ENCODE data around the gene WDR54. TPM values are rescaled to one million over a fixed set of nuclear protein-coding genes. Genes with fewer than 3 reads are reported as not detected.

The WDR54 gene
- total RNA-seq, 2 donors from 2014 or later = 0.99 to 14.3 TPM

DNA sequence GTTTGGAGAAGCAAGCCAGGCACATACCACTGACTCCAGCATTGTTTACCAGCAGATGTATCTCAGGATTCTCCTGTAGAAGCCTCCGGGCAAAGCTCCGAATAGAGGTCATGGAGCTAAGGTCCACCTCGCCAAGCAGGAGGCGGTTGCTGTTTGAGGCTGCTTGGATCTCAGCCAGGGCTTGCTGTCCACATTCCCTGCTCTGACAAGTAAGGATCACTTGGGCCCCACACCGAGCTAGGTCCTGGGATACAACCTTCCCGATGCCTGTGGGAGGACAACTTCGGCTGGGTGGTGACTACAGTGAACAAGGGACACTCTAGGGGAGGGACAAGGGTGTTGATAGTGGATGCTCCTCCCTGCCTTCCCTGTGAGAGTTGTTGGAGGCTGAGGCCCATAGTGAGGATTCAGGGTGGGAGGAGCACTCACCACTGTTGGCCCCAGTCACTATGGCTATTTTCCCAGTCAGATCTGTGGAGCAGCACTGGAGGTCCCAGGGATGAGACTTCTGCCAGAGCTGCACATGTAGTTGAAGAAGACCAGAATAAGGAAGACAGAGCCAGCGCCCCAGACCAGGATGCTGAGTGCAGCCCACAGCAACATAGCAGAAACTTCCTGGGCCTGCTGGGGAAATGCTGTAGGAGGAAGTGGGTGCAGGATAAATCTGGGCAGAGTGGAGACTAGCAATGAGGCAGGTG lies 8.4 kb upstream of the WDR54 start:
- WGBS, 2 donors = 70 to 71% methylated on average over 7 of the region's 8 CpGs
- H3K4me3 ChIP-seq = no peak overlapping the region
- H3K27me3 ChIP-seq = no peaks in the 10 kb centered on the region
- TF ChIP-seq, protein P1, sequence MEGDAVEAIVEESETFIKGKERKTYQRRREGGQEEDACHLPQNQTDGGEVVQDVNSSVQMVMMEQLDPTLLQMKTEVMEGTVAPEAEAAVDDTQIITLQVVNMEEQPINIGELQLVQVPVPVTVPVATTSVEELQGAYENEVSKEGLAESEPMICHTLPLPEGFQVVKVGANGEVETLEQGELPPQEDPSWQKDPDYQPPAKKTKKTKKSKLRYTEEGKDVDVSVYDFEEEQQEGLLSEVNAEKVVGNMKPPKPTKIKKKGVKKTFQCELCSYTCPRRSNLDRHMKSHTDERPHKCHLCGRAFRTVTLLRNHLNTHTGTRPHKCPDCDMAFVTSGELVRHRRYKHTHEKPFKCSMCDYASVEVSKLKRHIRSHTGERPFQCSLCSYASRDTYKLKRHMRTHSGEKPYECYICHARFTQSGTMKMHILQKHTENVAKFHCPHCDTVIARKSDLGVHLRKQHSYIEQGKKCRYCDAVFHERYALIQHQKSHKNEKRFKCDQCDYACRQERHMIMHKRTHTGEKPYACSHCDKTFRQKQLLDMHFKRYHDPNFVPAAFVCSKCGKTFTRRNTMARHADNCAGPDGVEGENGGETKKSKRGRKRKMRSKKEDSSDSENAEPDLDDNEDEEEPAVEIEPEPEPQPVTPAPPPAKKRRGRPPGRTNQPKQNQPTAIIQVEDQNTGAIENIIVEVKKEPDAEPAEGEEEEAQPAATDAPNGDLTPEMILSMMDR (IDR thresholded peaks at IDR 0.05) = no peak
- TF ChIP-seq POLR2A (IDR thresholded peaks at IDR 0.05) = no peak
- ATAC-seq (no peak), DNase-seq (no peak)
- peaks cover 16% of the 10 kb centered on the region for H3K4me1 ChIP-seq
- H3K9me3 ChIP-seq = no peaks in the 10 kb centered on the region
- no peaks in the 10 kb centered on the region for H3K36me3 ChIP-seq (replicated peaks in 1 of 2; ENCODE audit: insufficient read depth in 1 of 2, low read depth in 2 of 2)
- intact Hi-C loops (cut with DNase I) = no loop called here
- H3K27ac ChIP-seq = no peak overlapping the region

DNA sequence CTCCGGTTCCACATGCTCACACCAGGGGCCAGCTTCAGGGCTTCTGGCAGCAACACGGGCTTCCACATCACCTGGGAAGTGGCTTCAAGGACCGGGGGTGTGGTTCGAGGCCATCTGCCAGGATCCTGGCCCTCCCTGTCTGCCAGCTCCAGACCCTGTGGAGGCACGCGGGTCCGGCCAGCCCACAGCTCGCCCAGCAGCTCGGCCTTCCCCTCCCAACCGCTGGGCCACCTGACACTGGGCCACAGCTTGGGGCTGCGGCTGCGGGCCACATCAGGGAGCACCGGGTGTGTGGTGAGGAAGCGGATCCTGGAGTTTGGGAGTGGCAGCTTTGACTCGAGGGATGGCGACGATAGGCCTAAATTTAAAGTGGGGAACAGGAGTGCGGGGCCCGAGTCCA lies 7.1 kb upstream of the WDR54 start:
- Histone ChIP-seq H3K27ac (no peak overlapping the region), H3K4me3 (no peak overlapping the region), H3K27me3 (no peaks in the 10 kb centered on the region), H3K9me3 (no peaks in the 10 kb centered on the region), H3K36me3 (replicated peaks in 1 of 2; ENCODE audit: insufficient read depth in 1 of 2, low read depth in 2 of 2) (no peaks in the 10 kb centered on the region), H3K4me1 (peaks cover 16% of the 10 kb centered on the region)
- no peak for TF ChIP-seq POLR2A (IDR thresholded peaks at IDR 0.05)
- TF ChIP-seq, protein P1 (IDR thresholded peaks at IDR 0.05) = no peak
- DNase-seq (no peak), ATAC-seq (peak; percentile 5)
- 63 to 65% methylated on average over 14 to 19 of the region's 19 CpGs for WGBS, 2 donors
- intact Hi-C loops (cut with DNase I) = no loop called here

DNA sequence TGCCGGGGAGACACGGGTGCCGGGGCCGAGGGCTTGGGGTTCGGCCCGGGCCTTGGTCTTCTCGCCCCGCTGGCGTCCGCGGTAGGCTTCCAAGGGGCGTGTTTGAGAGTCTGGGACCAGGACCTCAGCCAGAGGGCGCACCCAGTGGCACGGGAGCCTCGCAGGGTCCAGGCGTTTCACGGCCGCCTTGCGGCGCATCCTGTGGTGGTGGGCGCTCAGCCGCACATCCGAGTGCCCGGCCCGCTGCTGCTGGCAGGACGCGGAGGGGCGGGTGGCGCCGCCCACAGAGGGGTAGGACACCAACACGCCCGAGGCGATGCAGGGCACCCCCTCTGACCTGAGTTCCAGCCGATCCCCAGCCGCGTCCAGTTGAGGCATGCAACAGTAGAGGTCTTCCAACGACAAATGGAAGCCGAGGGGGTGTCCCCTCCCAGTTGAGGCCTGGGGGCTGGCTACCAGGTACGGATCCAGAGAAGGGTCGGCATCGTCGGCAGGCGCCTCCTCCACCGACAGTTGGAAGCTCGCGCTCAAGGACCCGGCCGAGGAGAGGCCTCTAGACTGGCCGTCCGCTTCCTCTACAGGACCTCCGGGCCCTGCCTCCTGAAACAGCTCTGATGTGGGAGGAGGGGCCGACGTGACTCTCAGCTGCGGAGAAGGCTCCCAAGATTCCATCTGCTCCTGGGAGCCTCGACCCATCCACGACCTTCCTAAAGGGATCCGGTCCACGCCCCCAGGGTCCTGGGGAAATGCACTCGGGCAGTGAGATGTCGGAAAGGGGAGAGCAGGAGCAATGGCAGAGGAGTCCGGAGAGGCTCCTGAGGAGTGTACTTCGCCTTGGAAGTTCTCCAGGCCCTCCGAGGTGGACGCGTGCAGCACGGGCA lies 6.4 kb upstream of the WDR54 start:
- Histone ChIP-seq H3K27ac (no peak overlapping the region), H3K4me1 (peaks cover 16% of the 10 kb centered on the region), H3K9me3 (no peaks in the 10 kb centered on the region), H3K4me3 (no peak overlapping the region), H3K36me3 (replicated peaks in 1 of 2; ENCODE audit: insufficient read depth in 1 of 2, low read depth in 2 of 2) (no peaks in the 10 kb centered on the region), H3K27me3 (no peaks in the 10 kb centered on the region)
- DNase-seq (peak; percentile 38 to 70 (median 57)), ATAC-seq (peak; percentile 62)
- WGBS, 2 donors = 8 to 36% methylated on average over 5 to 66 of the region's 66 CpGs
- intact Hi-C loops (cut with DNase I) = no loop called here
- TF ChIP-seq, protein P1 (IDR thresholded peaks at IDR 0.05) = peak in 5 of 7 experiments; percentile 26 to 58 (median 42)
- peak in 1 of 3 donors; percentile 17 for TF ChIP-seq POLR2A (IDR thresholded peaks at IDR 0.05)

DNA sequence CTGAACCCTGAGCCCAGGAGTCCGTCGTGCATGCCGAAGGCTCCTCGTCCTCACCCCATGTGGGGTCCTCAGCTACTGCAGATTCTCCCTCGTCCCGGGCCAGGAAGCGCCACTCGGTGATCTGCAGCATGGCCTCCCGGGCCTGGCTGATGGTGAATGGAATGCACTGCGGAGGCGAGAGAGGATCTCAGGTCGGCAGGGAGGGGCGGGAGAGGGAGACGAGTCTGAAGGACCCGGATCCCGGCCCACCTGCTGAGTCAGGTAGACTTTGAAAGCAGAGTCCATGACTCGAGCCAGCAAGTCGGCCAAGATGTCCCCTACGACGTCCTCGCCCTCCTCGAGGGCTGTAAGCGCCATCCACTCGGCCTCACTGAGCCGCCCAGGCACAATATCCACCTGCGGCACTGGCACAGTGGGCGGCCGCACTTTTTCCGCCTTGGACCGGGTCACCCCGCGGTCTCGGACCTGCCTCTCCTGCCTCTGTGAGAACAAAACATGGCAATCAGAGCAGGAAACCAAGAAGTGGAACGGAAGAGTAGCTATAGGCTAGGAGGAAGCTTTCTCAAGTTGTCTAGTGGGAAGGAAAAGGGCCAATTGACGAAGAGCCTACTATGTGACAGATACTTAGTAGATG lies 5.7 kb upstream of the WDR54 start:
- TF ChIP-seq, protein P1 (IDR thresholded peaks at IDR 0.05) = no peak
- no peak for TF ChIP-seq POLR2A (IDR thresholded peaks at IDR 0.05)
- intact Hi-C loops (cut with DNase I) = no loop called here
- ATAC-seq (peak; percentile 24), DNase-seq (no peak)
- H3K4me1 ChIP-seq = peaks cover 22% of the 10 kb centered on the region
- no peaks in the 10 kb centered on the region for H3K36me3 ChIP-seq (replicated peaks in 1 of 2; ENCODE audit: insufficient read depth in 1 of 2, low read depth in 2 of 2)
- no peak overlapping the region for H3K27ac ChIP-seq
- H3K4me3 ChIP-seq = no peak overlapping the region
- H3K9me3 ChIP-seq = no peaks in the 10 kb centered on the region
- no peaks in the 10 kb centered on the region for H3K27me3 ChIP-seq
- WGBS, 2 donors = 37 to 62% methylated on average over 25 to 34 of the region's 35 CpGs

Data from body of pancreas (tissue), 4 donors.